Upper lobe of left lung (tissue), 4 donors: ENCODE measurements around the gene MRAP2.
"Not testable (repeated sequence)": the region's sequence is repeated elsewhere in the genome, so short reads cannot be mapped to it uniquely, and the experiment has no call there.

Source experiments
- EP300 ChIP-seq, 4 donors: sonication (generic); formaldehyde crosslinking; IDR thresholded peaks; one replicate each; pipeline ENCODE4 v1.5.1; 2017; ENCODE audit warnings: antibody characterized with exemption in 4 of 4, control low read depth in 2 of 4
- POLR2A ChIP-seq, 4 donors: fragments of 450-650 bp; IDR thresholded peaks; one replicate each; pipeline ENCODE4 v1.5.1; 2016 to 2017; ENCODE audit warnings: antibody characterized with exemption in 4 of 4, mild to moderate bottlenecking in 2 of 4
- POLR2AphosphoS5 ChIP-seq, 2 donors: sonication (generic); formaldehyde crosslinking; IDR thresholded peaks; one replicate each; pipeline ENCODE4 v1.5.1; 2017; ENCODE audit warnings: antibody characterized with exemption in 2 of 2
- TF ChIP-seq, protein P1 (sequence below), 6 experiments: fragments of 450-650 bp in 4 of 6; fragments of 200-600 bp in 2 of 6; sonication (generic) in 2 of 6; IDR thresholded peaks; one replicate each; pipeline ENCODE4 v1.5.1; 2016 to 2019; ENCODE audit warnings: antibody characterized with exemption in 6 of 6

DNA sequence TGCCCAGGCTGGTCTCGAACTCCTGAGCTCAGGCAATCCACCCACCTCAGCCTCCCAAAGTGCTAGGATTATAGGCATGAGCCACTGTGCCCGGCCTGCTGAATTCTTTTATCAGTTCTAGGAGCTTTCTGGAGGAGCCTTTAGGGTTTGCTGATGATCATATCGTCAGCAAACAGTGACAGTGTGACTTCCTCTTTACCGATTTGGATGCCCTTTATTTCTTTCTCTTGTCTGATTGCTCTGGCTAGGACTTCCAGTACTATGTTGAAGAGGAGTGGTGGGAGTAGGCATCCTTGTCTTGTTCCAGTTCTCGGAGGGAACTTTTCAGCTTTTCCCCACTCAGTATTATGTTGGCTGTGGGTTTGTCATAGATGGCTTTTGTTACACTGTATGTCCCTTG is 35.3 kb downstream of the MRAP2 start:
- TF ChIP-seq EP300, POLR2A, POLR2AphosphoS5 (IDR thresholded peaks at IDR 0.05): not testable (repeated sequence)
- TF ChIP-seq, protein P1, sequence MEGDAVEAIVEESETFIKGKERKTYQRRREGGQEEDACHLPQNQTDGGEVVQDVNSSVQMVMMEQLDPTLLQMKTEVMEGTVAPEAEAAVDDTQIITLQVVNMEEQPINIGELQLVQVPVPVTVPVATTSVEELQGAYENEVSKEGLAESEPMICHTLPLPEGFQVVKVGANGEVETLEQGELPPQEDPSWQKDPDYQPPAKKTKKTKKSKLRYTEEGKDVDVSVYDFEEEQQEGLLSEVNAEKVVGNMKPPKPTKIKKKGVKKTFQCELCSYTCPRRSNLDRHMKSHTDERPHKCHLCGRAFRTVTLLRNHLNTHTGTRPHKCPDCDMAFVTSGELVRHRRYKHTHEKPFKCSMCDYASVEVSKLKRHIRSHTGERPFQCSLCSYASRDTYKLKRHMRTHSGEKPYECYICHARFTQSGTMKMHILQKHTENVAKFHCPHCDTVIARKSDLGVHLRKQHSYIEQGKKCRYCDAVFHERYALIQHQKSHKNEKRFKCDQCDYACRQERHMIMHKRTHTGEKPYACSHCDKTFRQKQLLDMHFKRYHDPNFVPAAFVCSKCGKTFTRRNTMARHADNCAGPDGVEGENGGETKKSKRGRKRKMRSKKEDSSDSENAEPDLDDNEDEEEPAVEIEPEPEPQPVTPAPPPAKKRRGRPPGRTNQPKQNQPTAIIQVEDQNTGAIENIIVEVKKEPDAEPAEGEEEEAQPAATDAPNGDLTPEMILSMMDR (IDR thresholded peaks at IDR 0.05): not testable (repeated sequence)
